GM19025 (cell line): Measurements from ENCODE around the gene FLT1.

ENCODE experiments used
- ATAC-seq: cut with Tn5 transposase; IDR thresholded peaks from one replicate; pipeline ENCODE4 v1.9.1; 2021; ENCODE audit warnings: mild to moderate bottlenecking, low read depth, moderate library complexity; ENCODE audit not compliant: unreplicated experiment

The FLT1 gene

GRCh38 chr13:28434926-28435325 is 60.0 kb downstream of the FLT1 start:
- ATAC-seq, result no peak

GRCh38 chr13:28432816-28433560 is 61.9 kb downstream of the FLT1 start:
- ATAC-seq, result no peak

GRCh38 chr13:28429685-28430290 is 65.1 kb downstream of the FLT1 start:
- ATAC-seq, result peak; percentile 95

GRCh38 chr13:28429096-28429495 is 65.8 kb downstream of the FLT1 start:
- no peak for ATAC-seq

GRCh38 chr13:28426381-28426780 is 68.5 kb downstream of the FLT1 start:
- no peak for ATAC-seq

- ATAC-seq, result no peak
Measured at GRCh38 chr13:28425793-28426192, 69.1 kb downstream of the FLT1 start.

GRCh38 chr13:28424541-28424940 is 70.4 kb downstream of the FLT1 start:
- no peak for ATAC-seq

GRCh38 chr13:28423010-28423409 is 71.9 kb downstream of the FLT1 start:
- peak; percentile 90 for ATAC-seq

GRCh38 chr13:28421676-28422410 is 73.1 kb downstream of the FLT1 start:
- ATAC-seq, result no peak

GRCh38 chr13:28420704-28421103 is 74.2 kb downstream of the FLT1 start:
- no peak for ATAC-seq

GRCh38 chr13:28415994-28416421 is 78.9 kb downstream of the FLT1 start:
- no peak for ATAC-seq

GRCh38 chr13:28413999-28414398 is 80.9 kb downstream of the FLT1 start:
- ATAC-seq, result no peak

- no peak for ATAC-seq
Measured at GRCh38 chr13:28412981-28413380, 81.9 kb downstream of the FLT1 start.

- ATAC-seq, result no peak
Measured at GRCh38 chr13:28411831-28412353, 83.0 kb downstream of the FLT1 start.

- no peak for ATAC-seq
Measured at GRCh38 chr13:28410096-28410495, 84.8 kb downstream of the FLT1 start.

GRCh38 chr13:28409648-28410047 is 85.3 kb downstream of the FLT1 start:
- ATAC-seq, result no peak

- no peak for ATAC-seq
Measured at GRCh38 chr13:28408863-28409262, 86.1 kb downstream of the FLT1 start.

GRCh38 chr13:28408235-28408848 is 86.6 kb downstream of the FLT1 start:
- ATAC-seq, result no peak

- ATAC-seq, result no peak
Measured at GRCh38 chr13:28406733-28407266, 88.1 kb downstream of the FLT1 start.

GRCh38 chr13:28402057-28402381 is 92.9 kb downstream of the FLT1 start:
- ATAC-seq, result no peak
